Right lobe of liver (tissue), 6 donors: Measurements from ENCODE around the gene CCDC50. TPM values are rescaled to one million over a fixed set of nuclear protein-coding genes. Genes with fewer than 3 reads are reported as not detected.

ENCODE experiments used
- ATAC-seq, 4 donors: fragments of 200-7000 bp; cut with Tn5 transposase; one replicate each; pipeline ENCODE4 v1.9.1; 2020; ENCODE audit warnings: mild to moderate bottlenecking in 4 of 4, moderate library complexity in 4 of 4
- DNase-seq, 3 donors: peaks; one replicate each; pipeline ENCODE4 v3.0.0-alpha.2; 2020
- H3K27ac ChIP-seq, 3 donors: fragments of 200-600 bp; one replicate each; pipeline ENCODE4 v1.8.0; 2022
- H3K27me3 ChIP-seq, 2 donors: fragments of 200-600 bp; one replicate each; pipeline ENCODE4 v1.8.0; 2022
- H3K36me3 ChIP-seq, 4 donors: fragments of 200-600 bp; sonication (generic) in 1 of 4; one replicate each; pipeline versions ENCODE4 v1.5.1 to v1.8.0; 2017 to 2022; ENCODE audit warnings: control low read depth in 1 of 4
- H3K4me1 ChIP-seq, 4 donors: fragments of 200-600 bp; sonication (generic) in 1 of 4; one replicate each; pipeline versions ENCODE4 v1.5.1 to v1.8.0; 2017 to 2022; ENCODE audit warnings: control low read depth in 1 of 4
- H3K4me3 ChIP-seq, 3 donors: fragments of 200-600 bp; one replicate each; pipeline ENCODE4 v1.8.0; 2022
- H3K9me3 ChIP-seq, 4 donors: fragments of 200-600 bp; sonication (generic) in 1 of 4; one replicate each; pipeline versions ENCODE4 v1.5.1 to v1.8.0; 2017 to 2022; ENCODE audit warnings: control low read depth in 1 of 4
- CTCF ChIP-seq, 4 donors: fragments of 200-600 bp in 3 of 4; fragments of 450-650 bp in 1 of 4; IDR thresholded peaks; one replicate each; pipeline versions ENCODE4 v1.5.1 to v1.8.0; 2016 to 2022; ENCODE audit warnings: antibody characterized with exemption in 4 of 4, mild to moderate bottlenecking in 2 of 4
- POLR2A ChIP-seq: fragments of 450-650 bp; IDR thresholded peaks from one replicate; pipeline ENCODE4 v1.6.1; 2017; ENCODE audit warnings: antibody characterized with exemption, mild to moderate bottlenecking
- WGBS: methylation state at CpG from one replicate; pipeline ENCODE4 v1.1.6; 2018; ENCODE audit warnings: low coverage, low lambda C conversion rate; ENCODE audit not compliant: insufficient coverage; ENCODE audit errors: missing lambda C conversion rate; 5-methylcytosine and 5-hydroxymethylcytosine counted together
- intact Hi-C, 2 donors: fragments of 100-400 bp; cut with DNase I; formaldehyde crosslinking; loops; one replicate each; pipeline versions ENCODE4 v1.11.2 to v1.14.1; 2022
- total RNA-seq, 6 experiments: library from RNA; depleted of rRNA in 2 of 6; stranded (reverse); fragments of >200 nt in 2 of 6; fragmentation: NEBNext Ultra II Directional in 3 of 6; extraction: Animal tissue kit (Norgen Biotek cat#: 25700) in 3 of 6; gene quantifications; one replicate each; pipeline versions ENCODE4 v1.1.0 to v1.2.4, GENCODE V29; 2016 to 2023
- donor health status: DM: no; HTN: yes; CAD: no.
- donor health status: DM: no; HTN: no; CAD: no.
- donor health status: DM: no; HTN: no; CAD: no.
- donor health status: DM: no; HTN: yes; CAD: no.
- donor health status: DM: no; HTN: yes; CAD: no.

CCDC50 gene
- total RNA-seq, 6 experiments from 2014 or later: 36.1 to 96.3 (median 65.1) TPM

GRCh38 chr3:191321019-191321767 lies 8.0 kb upstream of the CCDC50 start:
- WGBS: 69% methylated on average over 4 of the region's 4 CpGs
- intact Hi-C loops: no loop called here
- H3K4me3 ChIP-seq: no peak overlapping the region
- H3K27ac ChIP-seq: no peak overlapping the region
- TF ChIP-seq POLR2A: no peak
- TF ChIP-seq CTCF (IDR thresholded peaks at IDR 0.05): no peak
- no peaks in the 10 kb centered on the region for H3K27me3 ChIP-seq
- H3K9me3 ChIP-seq: no peaks in the 10 kb centered on the region
- ATAC-seq (peak in 2 of 4 donors; percentile 50 to 61), DNase-seq (no peak)
- H3K4me1 ChIP-seq: no peaks in the 10 kb centered on the region
- H3K36me3 ChIP-seq: no peaks in the 10 kb centered on the region

- Histone ChIP-seq H3K36me3 (no peaks in the 10 kb centered on the region), H3K4me1 (no peaks in the 10 kb centered on the region), H3K4me3 (no peak overlapping the region), H3K9me3 (no peaks in the 10 kb centered on the region), H3K27ac (no peak overlapping the region), H3K27me3 (no peaks in the 10 kb centered on the region)
- intact Hi-C loops: no loop called here
- TF ChIP-seq POLR2A (no peak), CTCF (IDR thresholded peaks at IDR 0.05) (no peak)
- no peak for DNase-seq
- WGBS: 76% methylated on average over 2 of the region's 2 CpGs
- no peak for ATAC-seq
These were observed 4.3 kb upstream of the CCDC50 start for GRCh38 chr3:191324936-191325335.

GRCh38 chr3:191327526-191327925 lies 1.7 kb upstream of the CCDC50 start:
- Histone ChIP-seq H3K9me3 (no peaks in the 10 kb centered on the region), H3K27ac (no peak overlapping the region), H3K4me1 (peaks cover 0 to 15% (median 5%) of the 10 kb centered on the region in 4 donors), H3K36me3 (no peaks in the 10 kb centered on the region), H3K27me3 (no peaks in the 10 kb centered on the region), H3K4me3 (no peak overlapping the region)
- ATAC-seq: no peak
- no peak for DNase-seq
- WGBS: 23% methylated on average over 2 of the region's 2 CpGs
- TF ChIP-seq CTCF (IDR thresholded peaks at IDR 0.05) (no peak), POLR2A (no peak)
- intact Hi-C loops: no loop called here

GRCh38 chr3:191328383-191328961 lies 722 bp upstream of the CCDC50 start:
- WGBS: 47% methylated on average over 9 of the region's 9 CpGs
- H3K9me3 ChIP-seq: no peaks in the 10 kb centered on the region
- DNase-seq (no peak), ATAC-seq (peak in 1 of 4 donors; percentile 26)
- intact Hi-C loops: no loop called here
- H3K4me3 ChIP-seq: peak overlapping the region; percentile 71 to 93 (median 89)
- H3K27ac ChIP-seq: peak overlapping the region; percentile 93 to 94 (median 94)
- no peaks in the 10 kb centered on the region for H3K36me3 ChIP-seq
- TF ChIP-seq POLR2A (no peak), CTCF (IDR thresholded peaks at IDR 0.05) (no peak)
- peaks cover 0 to 24% (median 10%) of the 10 kb centered on the region in 4 donors for H3K4me1 ChIP-seq
- H3K27me3 ChIP-seq: no peaks in the 10 kb centered on the region
